IMR-90 (cell line): Measurements from ENCODE around the gene KBTBD13. TPM values are rescaled to one million over a fixed set of nuclear protein-coding genes. Genes with fewer than 3 reads are reported as not detected.

ENCODE experiments used
- ATAC-seq: fragments of 200-7000 bp; cut with Tn5 transposase; 2 replicates; pipeline ENCODE4 v1.9.1; 2020; ENCODE audit warnings: low read depth, mild to moderate bottlenecking, moderate library complexity
- BruUV-seq: library from RNA; stranded (reverse); fragments of 400-500 nt; replicated peaks from 2 replicates; lab custom pipeline; 2021; lab: Mats Ljungman, UMichigan
- CTCF ChIA-PET: fragments of 300-600 bp; formaldehyde crosslinking; extraction: SDS; loops from one replicate; lab custom pipeline; 2021; ENCODE audit warnings: antibody characterized with exemption; lab: Yijun Ruan, JAX
- POLR2A ChIA-PET: fragments of 300-600 bp; sonication (Branson Sonifier 250); formaldehyde crosslinking; loops from one replicate; lab custom pipeline; 2022; ENCODE audit warnings: antibody characterized with exemption; ENCODE audit not compliant: unreplicated experiment; lab: Charles Lee
- DNase-seq: peaks from one replicate; pipeline ENCODE4 v3.0.0; 2013
- H2AFZ ChIP-seq: replicated peaks from 2 replicates; pipeline ENCODE3; 2013; ENCODE audit warnings: low read length, mild to moderate bottlenecking; ENCODE audit not compliant: poor library complexity
- H2AK5ac ChIP-seq: 2 replicates; pipeline ENCODE4 v1.6.1; 2013; ENCODE audit warnings: low read depth, low read length, inconsistent platforms
- H2AK9ac ChIP-seq: replicated peaks from 2 replicates; pipeline ENCODE3; 2013; ENCODE audit warnings: mild to moderate bottlenecking, low read depth, low read length, moderate library complexity; ENCODE audit not compliant: poor library complexity
- H2BK120ac ChIP-seq: 2 replicates; pipeline ENCODE4 v1.6.1; 2013; ENCODE audit warnings: low read depth, low read length, inconsistent platforms
- H2BK15ac ChIP-seq: 3 replicates; pipeline ENCODE4 v1.6.1; 2013; ENCODE audit warnings: low read depth, low read length, inconsistent platforms
- H2BK20ac ChIP-seq: 2 replicates; pipeline ENCODE4 v1.6.1; 2013; ENCODE audit warnings: low read depth, mild to moderate bottlenecking, inconsistent platforms, low read length, moderate library complexity
- H2BK5ac ChIP-seq: 2 replicates; pipeline ENCODE4 v1.6.1; 2013; ENCODE audit warnings: mild to moderate bottlenecking, low read depth, low read length, inconsistent platforms; ENCODE audit not compliant: poor library complexity, severe bottlenecking
- H3K14ac ChIP-seq: replicated peaks from 2 replicates; pipeline ENCODE4 v1.6.1; 2013; ENCODE audit warnings: low read depth, low read length, inconsistent platforms
- H3K18ac ChIP-seq: 2 replicates; pipeline ENCODE4 v1.6.1; 2013; ENCODE audit warnings: low read depth, low read length, control low read depth
- H3K23ac ChIP-seq: 2 replicates; pipeline ENCODE4 v1.6.1; 2013; ENCODE audit warnings: low read depth, low read length, inconsistent platforms
- H3K27ac ChIP-seq: 2 replicates; pipeline ENCODE4 v1.5.1; 2013; ENCODE audit warnings: mild to moderate bottlenecking, control low read depth, low read length; ENCODE audit not compliant: insufficient read depth
- H3K27me3 ChIP-seq: 2 replicates; pipeline ENCODE4 v1.6.1; 2013; ENCODE audit warnings: low read length; ENCODE audit not compliant: control insufficient read depth, insufficient read depth
- H3K36me3 ChIP-seq: 2 replicates; pipeline ENCODE4 v1.6.1; 2013; ENCODE audit warnings: low read length, mixed read lengths; ENCODE audit not compliant: control insufficient read depth, insufficient read depth
- H3K4ac ChIP-seq: 2 replicates; pipeline ENCODE4 v1.6.1; 2013; ENCODE audit warnings: low read depth, low read length, inconsistent platforms
- H3K4me1 ChIP-seq: 2 replicates; pipeline ENCODE4 v1.6.1; 2013; ENCODE audit warnings: low read length, mixed read lengths; ENCODE audit not compliant: control insufficient read depth, insufficient read depth
- H3K4me2 ChIP-seq: 2 replicates; pipeline ENCODE4 v1.6.1; 2013; ENCODE audit warnings: low read depth, mild to moderate bottlenecking, control low read depth, low read length, moderate library complexity
- H3K4me3 ChIP-seq: 2 replicates; pipeline ENCODE4 v1.5.1; 2013; ENCODE audit warnings: low read depth, mild to moderate bottlenecking, control low read depth, low read length, moderate library complexity; ENCODE audit not compliant: insufficient read depth
- H3K56ac ChIP-seq: 2 replicates; pipeline ENCODE4 v1.6.1; 2013; ENCODE audit warnings: low read length, inconsistent platforms; ENCODE audit not compliant: insufficient read depth; ENCODE audit errors: extremely low read depth
- H3K79me1 ChIP-seq, 2 experiments: 2 replicates each; pipeline ENCODE4 v1.6.1; 2013; ENCODE audit warnings: low read length in 2 of 2, inconsistent platforms in 1 of 2, low read depth in 1 of 2
- H3K9ac ChIP-seq: 2 replicates; pipeline ENCODE4 v1.6.1; 2013; ENCODE audit warnings: low read depth, low read length, control low read depth
- H3K9me1 ChIP-seq: 2 replicates; pipeline ENCODE4 v1.6.1; 2013; ENCODE audit warnings: low read length, inconsistent platforms; ENCODE audit not compliant: insufficient read depth
- H3K9me3 ChIP-seq: 2 replicates; pipeline ENCODE4 v1.6.1; 2013; ENCODE audit warnings: low read length; ENCODE audit not compliant: control insufficient read depth, insufficient read depth
- H4K20me1 ChIP-seq: 2 replicates; pipeline ENCODE4 v1.6.1; 2013; ENCODE audit warnings: low read length, inconsistent platforms; ENCODE audit not compliant: insufficient read depth
- H4K5ac ChIP-seq: 2 replicates; pipeline ENCODE4 v1.6.1; 2013; ENCODE audit warnings: mild to moderate bottlenecking, low read depth, low read length, control low read depth
- H4K8ac ChIP-seq, 2 experiments: 2 replicates each; pipeline ENCODE4 v1.6.1; 2013; ENCODE audit warnings: low read depth in 2 of 2, low read length in 2 of 2, control low read depth in 1 of 2, inconsistent platforms in 1 of 2
- H4K91ac ChIP-seq: 2 replicates; pipeline ENCODE4 v1.6.1; 2013; ENCODE audit warnings: low read depth, low read length, inconsistent platforms; ENCODE audit not compliant: insufficient read depth
- CEBPB ChIP-seq: IDR thresholded peaks from 2 replicates; pipeline ENCODE4 v1.6.1; 2012; ENCODE audit warnings: low read depth, low read length, improper control_type of control experiment
- RCOR1 ChIP-seq: IDR thresholded peaks from 2 replicates; pipeline ENCODE4 v1.6.1; 2012; ENCODE audit warnings: mild to moderate bottlenecking, low read length, improper control_type of control experiment; ENCODE audit not compliant: insufficient replicate concordance
- RFX5 ChIP-seq: IDR thresholded peaks from 2 replicates; pipeline ENCODE4 v1.8.0; 2012; ENCODE audit warnings: low read depth, mild to moderate bottlenecking, low read length, moderate library complexity
- WGBS, 2 experiments: methylation state at CpG; one replicate each; pipeline versions ENCODE4 v1.1.5 to v1.1.7; 2013; ENCODE audit warnings: missing lambda C conversion rate in 2 of 2; ENCODE audit not compliant: insufficient read length in 1 of 2; ENCODE audit errors: extremely low coverage in 2 of 2; 5-methylcytosine and 5-hydroxymethylcytosine counted together
- dilution Hi-C: fragments of 300-500 bp; cut with HindIII; formaldehyde crosslinking; loops from one replicate; pipeline ENCODE4 v1.14.3; 2018; ENCODE audit warnings: low sequenced_read_pairs; ENCODE audit not compliant: unreplicated experiment
- in situ Hi-C: fragments of 300-500 bp; cut with MboI; formaldehyde crosslinking; loops from 3 replicates; pipeline ENCODE4 v1.14.3; 2019; ENCODE audit warnings: low sequenced_read_pairs, inconsistent platforms, mixed read lengths
- intact Hi-C: fragments of 100-400 bp; cut with micrococcal nuclease; formaldehyde crosslinking; loops from 2 replicates; pipeline ENCODE4 v1.10.0; 2022
- polyA plus RNA-seq, 3 experiments: library from polyadenylated mRNA; depleted of rRNA; stranded (reverse); fragments of >200 nt; gene quantifications; 2 replicates each; pipeline ENCODE4 v1.2.3, GENCODE V29; 2012; ENCODE audit warnings: low replicate concordance in 1 of 3
- total RNA-seq: library from RNA; depleted of rRNA; stranded (reverse); fragments of >200 nt; gene quantifications from 2 replicates; pipeline ENCODE4 v1.2.3, GENCODE V29; 2012

KBTBD13 gene
- total and polyA plus RNA-seq, 2 of the 4 experiments (the other 2 are of a cell fraction): not detected

DNA sequence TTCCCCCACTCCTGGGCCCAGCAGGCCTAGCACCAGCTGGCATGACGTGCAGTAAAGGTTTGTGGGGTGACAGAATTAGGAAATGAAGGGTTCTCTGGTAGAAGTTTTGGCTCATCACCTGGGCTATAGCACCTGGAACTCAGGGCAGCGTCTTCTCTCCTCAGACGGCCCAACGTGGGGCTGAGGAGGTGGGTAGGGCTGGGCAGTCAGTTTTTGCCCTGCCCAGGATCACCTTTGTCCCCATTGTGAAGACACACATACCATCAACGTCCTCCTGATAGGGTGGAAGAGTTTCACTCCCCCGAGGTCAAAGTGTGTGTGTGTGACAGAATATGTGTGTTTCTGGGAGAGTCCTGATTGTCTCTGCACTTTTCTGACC lies 12.1 kb downstream of the KBTBD13 start:
- no peak overlapping the region for H3K4me2 ChIP-seq
- H4K5ac ChIP-seq: peak overlapping the region; percentile 0; the same call in 1 of the 2 replicates
- dilution Hi-C loops (no loop called here), intact Hi-C loops (no loop called here), in situ Hi-C loops (loop anchor here (5.0 to 10.0 kb wide), 2 partner anchors 36 to 54 kb away; no protein-coding TSS in a partner anchor)
- no peak overlapping the region for H4K91ac ChIP-seq
- H3K23ac ChIP-seq: no peak overlapping the region
- no peak overlapping the region; the same call in 1 of the 2 replicates for H2BK20ac ChIP-seq
- H3K4ac ChIP-seq: peak overlapping the region; percentile 4; the same call in 1 of the 2 replicates
- no TSS peak for BruUV-seq
- no peak overlapping the region for H2BK15ac ChIP-seq
- no peak overlapping the region for H3K56ac ChIP-seq
- H3K4me1 ChIP-seq: peaks cover 30% of the 10 kb centered on the region
- no peak for ATAC-seq
- no CpG with 5 or more reads among the region's 6 CpGs for WGBS, 2 experiments
- no peak overlapping the region; the same call in 1 of the 2 replicates for H3K27ac ChIP-seq
- no peak overlapping the region for H3K9ac ChIP-seq
- H3K79me1 ChIP-seq: no peaks in the 10 kb centered on the region
- no peak for DNase-seq
- TF ChIP-seq CEBPB (no peak), RFX5 (no peak), RCOR1 (no peak)
- no peak overlapping the region for H2AK9ac ChIP-seq
- peak overlapping the region; percentile 2; the same call in 1 of the 2 replicates for H2BK120ac ChIP-seq
- peak overlapping the region; percentile 71; the same call in 1 of the 2 replicates for H2AK5ac ChIP-seq
- H3K9me3 ChIP-seq: no peaks in the 10 kb centered on the region
- no peaks in the 10 kb centered on the region for H3K9me1 ChIP-seq
- no peak overlapping the region for H3K4me3 ChIP-seq
- H2BK5ac ChIP-seq: no peak overlapping the region
- H3K27me3 ChIP-seq: peaks cover 26% of the 10 kb centered on the region
- ChIA-PET CTCF (interaction anchor here (1.9 kb wide), 1 partner anchor 13 kb away, joined by 9 read pairs; no protein-coding TSS in a partner anchor), POLR2A (no interaction called here)
- no peak overlapping the region for H3K14ac ChIP-seq
- no peak overlapping the region for H2AFZ ChIP-seq
- peak overlapping the region; percentile 32; the same call in 1 of the 2 replicates for H3K18ac ChIP-seq
- no peaks in the 10 kb centered on the region for H3K36me3 ChIP-seq
- H4K8ac ChIP-seq: no peak overlapping the region; a peak in 1 of 4 replicates
- no peaks in the 10 kb centered on the region for H4K20me1 ChIP-seq
